IMR-90 (cell line): Measurements from ENCODE around the gene ZNRD2. TPM values are rescaled to one million over a fixed set of nuclear protein-coding genes. Genes with fewer than 3 reads are reported as not detected.

Experiments used
- ATAC-seq: fragments of 200-7000 bp; cut with Tn5 transposase; 2 replicates; pipeline ENCODE4 v1.9.1; 2020; ENCODE audit warnings: low read depth, mild to moderate bottlenecking, moderate library complexity
- BruUV-seq: library from RNA; stranded (reverse); fragments of 400-500 nt; replicated peaks from 2 replicates; lab custom pipeline; 2021; lab: Mats Ljungman, UMichigan
- CTCF ChIA-PET: fragments of 300-600 bp; formaldehyde crosslinking; extraction: SDS; loops from one replicate; lab custom pipeline; 2021; ENCODE audit warnings: antibody characterized with exemption; lab: Yijun Ruan, JAX
- POLR2A ChIA-PET: fragments of 300-600 bp; sonication (Branson Sonifier 250); formaldehyde crosslinking; loops from one replicate; lab custom pipeline; 2022; ENCODE audit warnings: antibody characterized with exemption; ENCODE audit not compliant: unreplicated experiment; lab: Charles Lee
- DNase-seq: peaks from one replicate; pipeline ENCODE4 v3.0.0; 2013
- H2AFZ ChIP-seq: replicated peaks from 2 replicates; pipeline ENCODE3; 2013; ENCODE audit warnings: low read length, mild to moderate bottlenecking; ENCODE audit not compliant: poor library complexity
- H2AK5ac ChIP-seq: 2 replicates; pipeline ENCODE4 v1.6.1; 2013; ENCODE audit warnings: low read depth, low read length, inconsistent platforms
- H2AK9ac ChIP-seq: replicated peaks from 2 replicates; pipeline ENCODE3; 2013; ENCODE audit warnings: mild to moderate bottlenecking, low read depth, low read length, moderate library complexity; ENCODE audit not compliant: poor library complexity
- H2BK120ac ChIP-seq: 2 replicates; pipeline ENCODE4 v1.6.1; 2013; ENCODE audit warnings: low read depth, low read length, inconsistent platforms
- H2BK15ac ChIP-seq: 3 replicates; pipeline ENCODE4 v1.6.1; 2013; ENCODE audit warnings: low read depth, low read length, inconsistent platforms
- H2BK20ac ChIP-seq: 2 replicates; pipeline ENCODE4 v1.6.1; 2013; ENCODE audit warnings: low read depth, mild to moderate bottlenecking, inconsistent platforms, low read length, moderate library complexity
- H2BK5ac ChIP-seq: 2 replicates; pipeline ENCODE4 v1.6.1; 2013; ENCODE audit warnings: mild to moderate bottlenecking, low read depth, low read length, inconsistent platforms; ENCODE audit not compliant: poor library complexity, severe bottlenecking
- H3K14ac ChIP-seq: replicated peaks from 2 replicates; pipeline ENCODE4 v1.6.1; 2013; ENCODE audit warnings: low read depth, low read length, inconsistent platforms
- H3K18ac ChIP-seq: 2 replicates; pipeline ENCODE4 v1.6.1; 2013; ENCODE audit warnings: low read depth, low read length, control low read depth
- H3K23ac ChIP-seq: 2 replicates; pipeline ENCODE4 v1.6.1; 2013; ENCODE audit warnings: low read depth, low read length, inconsistent platforms
- H3K27ac ChIP-seq: 2 replicates; pipeline ENCODE4 v1.5.1; 2013; ENCODE audit warnings: mild to moderate bottlenecking, control low read depth, low read length; ENCODE audit not compliant: insufficient read depth
- H3K27me3 ChIP-seq: 2 replicates; pipeline ENCODE4 v1.6.1; 2013; ENCODE audit warnings: low read length; ENCODE audit not compliant: control insufficient read depth, insufficient read depth
- H3K36me3 ChIP-seq: 2 replicates; pipeline ENCODE4 v1.6.1; 2013; ENCODE audit warnings: low read length, mixed read lengths; ENCODE audit not compliant: control insufficient read depth, insufficient read depth
- H3K4ac ChIP-seq: 2 replicates; pipeline ENCODE4 v1.6.1; 2013; ENCODE audit warnings: low read depth, low read length, inconsistent platforms
- H3K4me1 ChIP-seq: 2 replicates; pipeline ENCODE4 v1.6.1; 2013; ENCODE audit warnings: low read length, mixed read lengths; ENCODE audit not compliant: control insufficient read depth, insufficient read depth
- H3K4me2 ChIP-seq: 2 replicates; pipeline ENCODE4 v1.6.1; 2013; ENCODE audit warnings: low read depth, mild to moderate bottlenecking, control low read depth, low read length, moderate library complexity
- H3K4me3 ChIP-seq: 2 replicates; pipeline ENCODE4 v1.5.1; 2013; ENCODE audit warnings: low read depth, mild to moderate bottlenecking, control low read depth, low read length, moderate library complexity; ENCODE audit not compliant: insufficient read depth
- H3K56ac ChIP-seq: 2 replicates; pipeline ENCODE4 v1.6.1; 2013; ENCODE audit warnings: low read length, inconsistent platforms; ENCODE audit not compliant: insufficient read depth; ENCODE audit errors: extremely low read depth
- H3K79me1 ChIP-seq, 2 experiments: 2 replicates each; pipeline ENCODE4 v1.6.1; 2013; ENCODE audit warnings: low read length in 2 of 2, inconsistent platforms in 1 of 2, low read depth in 1 of 2
- H3K9ac ChIP-seq: 2 replicates; pipeline ENCODE4 v1.6.1; 2013; ENCODE audit warnings: low read depth, low read length, control low read depth
- H3K9me1 ChIP-seq: 2 replicates; pipeline ENCODE4 v1.6.1; 2013; ENCODE audit warnings: low read length, inconsistent platforms; ENCODE audit not compliant: insufficient read depth
- H3K9me3 ChIP-seq: 2 replicates; pipeline ENCODE4 v1.6.1; 2013; ENCODE audit warnings: low read length; ENCODE audit not compliant: control insufficient read depth, insufficient read depth
- H4K20me1 ChIP-seq: 2 replicates; pipeline ENCODE4 v1.6.1; 2013; ENCODE audit warnings: low read length, inconsistent platforms; ENCODE audit not compliant: insufficient read depth
- H4K5ac ChIP-seq: 2 replicates; pipeline ENCODE4 v1.6.1; 2013; ENCODE audit warnings: mild to moderate bottlenecking, low read depth, low read length, control low read depth
- H4K8ac ChIP-seq, 2 experiments: 2 replicates each; pipeline ENCODE4 v1.6.1; 2013; ENCODE audit warnings: low read depth in 2 of 2, low read length in 2 of 2, control low read depth in 1 of 2, inconsistent platforms in 1 of 2
- H4K91ac ChIP-seq: 2 replicates; pipeline ENCODE4 v1.6.1; 2013; ENCODE audit warnings: low read depth, low read length, inconsistent platforms; ENCODE audit not compliant: insufficient read depth
- CTCF ChIP-seq: conservative IDR thresholded peaks from 2 replicates; pipeline ENCODE4 v1.5.1; 2012; ENCODE audit warnings: mild to moderate bottlenecking, low read depth, low read length, improper control_type of control experiment
- MAFK ChIP-seq: IDR thresholded peaks from 2 replicates; pipeline ENCODE4 v1.6.1; 2012; ENCODE audit warnings: low read depth, low read length, improper control_type of control experiment
- NFE2L2 ChIP-seq: fragments of 150-350 bp; IDR thresholded peaks from 2 replicates; pipeline ENCODE4 v1.6.1; 2016; ENCODE audit warnings: low read depth, mild to moderate bottlenecking, low read length
- RCOR1 ChIP-seq: IDR thresholded peaks from 2 replicates; pipeline ENCODE4 v1.6.1; 2012; ENCODE audit warnings: mild to moderate bottlenecking, low read length, improper control_type of control experiment; ENCODE audit not compliant: insufficient replicate concordance
- WGBS, 2 experiments: methylation state at CpG; one replicate each; pipeline versions ENCODE4 v1.1.5 to v1.1.7; 2013; ENCODE audit warnings: missing lambda C conversion rate in 2 of 2; ENCODE audit not compliant: insufficient read length in 1 of 2; ENCODE audit errors: extremely low coverage in 2 of 2; 5-methylcytosine and 5-hydroxymethylcytosine counted together
- dilution Hi-C: fragments of 300-500 bp; cut with HindIII; formaldehyde crosslinking; loops from one replicate; pipeline ENCODE4 v1.14.3; 2018; ENCODE audit warnings: low sequenced_read_pairs; ENCODE audit not compliant: unreplicated experiment
- in situ Hi-C: fragments of 300-500 bp; cut with MboI; formaldehyde crosslinking; loops from 3 replicates; pipeline ENCODE4 v1.14.3; 2019; ENCODE audit warnings: low sequenced_read_pairs, inconsistent platforms, mixed read lengths
- intact Hi-C: fragments of 100-400 bp; cut with micrococcal nuclease; formaldehyde crosslinking; loops from 2 replicates; pipeline ENCODE4 v1.10.0; 2022
- polyA plus RNA-seq, 3 experiments: library from polyadenylated mRNA; depleted of rRNA; stranded (reverse); fragments of >200 nt; gene quantifications; 2 replicates each; pipeline ENCODE4 v1.2.3, GENCODE V29; 2012; ENCODE audit warnings: low replicate concordance in 1 of 3
- total RNA-seq: library from RNA; depleted of rRNA; stranded (reverse); fragments of >200 nt; gene quantifications from 2 replicates; pipeline ENCODE4 v1.2.3, GENCODE V29; 2012

ZNRD2 gene
- total and polyA plus RNA-seq, 2 of the 4 experiments (the other 2 are of a cell fraction), result 75.6 to 90.3 TPM

GRCh38 chr11:65592858-65593517, 22.7 kb downstream of the ZNRD2 start:
- no peak overlapping the region for H3K4me2 ChIP-seq
- POLR2A ChIA-PET, result no interaction called here
- dilution Hi-C loops, result no loop called here
- H4K20me1 ChIP-seq, result peaks cover 5% of the 10 kb centered on the region
- H2BK120ac ChIP-seq, result no peak overlapping the region
- H3K9ac ChIP-seq, result no peak overlapping the region
- no TSS peak for BruUV-seq
- CTCF ChIA-PET, result interaction anchor here (1.7 kb wide), 1 partner anchor 53 kb away, joined by 9 read pairs; no protein-coding TSS in a partner anchor
- DNase-seq, result no peak
- H3K23ac ChIP-seq, result no peak overlapping the region
- no peak overlapping the region for H4K5ac ChIP-seq
- TF ChIP-seq CTCF (no peak), NFE2L2 (no peak), RCOR1 (no peak), MAFK (no peak)
- no peak overlapping the region for H3K4ac ChIP-seq
- no peak overlapping the region for H3K27ac ChIP-seq
- H2BK5ac ChIP-seq, result no peak overlapping the region
- no peak overlapping the region for H3K56ac ChIP-seq
- no peak overlapping the region for H2BK20ac ChIP-seq
- H2AK9ac ChIP-seq, result no peak overlapping the region
- no peak overlapping the region for H2BK15ac ChIP-seq
- in situ Hi-C loops, result no loop called here
- H2AK5ac ChIP-seq, result no peak overlapping the region
- no peak overlapping the region for H4K91ac ChIP-seq
- peaks cover 0 to 11% of the 10 kb centered on the region in 2 experiments; a peak in 1 of 4 replicates for H3K79me1 ChIP-seq
- H2AFZ ChIP-seq, result peak overlapping the region; percentile 43
- no peak overlapping the region for H3K14ac ChIP-seq
- intact Hi-C loops, result no loop called here
- H3K27me3 ChIP-seq, result no peaks in the 10 kb centered on the region
- H3K4me1 ChIP-seq, result peaks cover 2% of the 10 kb centered on the region; the same call in 1 of the 2 replicates
- ATAC-seq, result no peak
- no peak overlapping the region for H4K8ac ChIP-seq
- H3K18ac ChIP-seq, result no peak overlapping the region
- H3K4me3 ChIP-seq, result no peak overlapping the region
- peaks cover 20% of the 10 kb centered on the region for H3K36me3 ChIP-seq
- no peaks in the 10 kb centered on the region for H3K9me3 ChIP-seq
- H3K9me1 ChIP-seq, result no peaks in the 10 kb centered on the region
- WGBS, 2 experiments, result 85% methylated on average over 15 of the region's 22 CpGs; no CpG with 5 or more reads in 1 of the 2 experiments
